HG02852 (cell line): Measurements from ENCODE around the gene PADI1.

ENCODE experiments used
- ATAC-seq: cut with Tn5 transposase; IDR thresholded peaks from one replicate; pipeline ENCODE4 v1.9.1; 2021; ENCODE audit warnings: mild to moderate bottlenecking, moderate library complexity; ENCODE audit not compliant: unreplicated experiment

The PADI1 gene

DNA sequence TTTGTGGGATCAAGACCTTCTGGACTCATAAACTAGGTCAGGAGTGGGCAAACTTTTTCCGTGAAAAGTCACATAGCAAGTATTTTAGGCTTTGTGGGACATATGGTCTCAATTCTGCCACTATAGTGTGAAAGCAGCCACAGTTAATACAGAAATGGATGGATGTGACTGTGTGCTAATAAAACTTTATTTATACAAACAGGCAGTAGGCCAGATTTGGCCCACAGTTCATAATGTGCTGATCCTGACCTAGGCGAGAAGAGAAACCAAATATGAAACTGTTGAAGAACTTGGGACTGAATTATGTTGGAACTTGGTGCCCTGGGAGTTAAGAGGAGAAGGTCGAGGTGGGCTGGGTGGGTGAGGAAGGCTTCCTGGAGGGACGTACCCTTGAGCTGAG, 61.0 kb downstream of the PADI1 start:
- no peak for ATAC-seq

DNA sequence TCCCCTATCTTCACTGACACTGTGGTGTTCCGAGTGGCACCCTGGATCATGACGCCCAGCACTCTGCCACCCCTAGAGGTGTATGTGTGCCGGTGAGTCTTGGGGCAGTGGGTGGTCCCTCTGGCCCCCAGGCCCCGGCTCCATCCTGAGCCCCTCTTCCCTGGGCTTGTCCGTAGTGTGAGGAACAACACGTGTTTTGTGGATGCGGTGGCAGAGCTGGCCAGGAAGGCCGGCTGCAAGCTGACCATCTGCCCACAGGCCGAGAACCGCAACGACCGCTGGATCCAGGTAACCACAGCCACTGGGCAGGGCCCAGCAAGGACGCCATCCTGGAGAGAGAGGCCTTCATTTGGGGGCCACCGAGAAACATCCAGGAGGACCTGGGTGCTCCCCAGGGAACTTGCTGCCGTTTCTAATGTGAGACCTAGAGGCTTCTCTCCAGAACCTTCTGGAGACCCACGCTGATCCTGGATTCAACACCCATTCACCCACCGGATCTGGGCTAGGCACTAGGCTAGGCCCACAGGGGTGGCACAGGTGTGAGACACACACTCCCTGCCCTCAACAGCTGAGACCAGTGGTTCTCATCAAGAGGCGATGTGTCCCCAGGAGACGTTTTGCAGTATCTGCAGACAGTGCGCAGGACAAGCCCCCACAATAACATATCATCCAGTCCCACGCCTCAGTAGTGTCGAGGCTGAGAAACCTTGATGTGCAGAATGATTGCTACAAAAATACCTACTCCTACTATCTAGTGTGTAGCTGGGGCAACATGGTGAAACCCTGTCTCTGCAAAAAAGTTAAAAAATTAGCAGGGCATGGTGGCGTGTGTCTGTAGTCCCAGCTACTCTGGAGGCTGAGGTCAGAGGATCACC, 66.2 kb downstream of the PADI1 start:
- no peak for ATAC-seq

DNA sequence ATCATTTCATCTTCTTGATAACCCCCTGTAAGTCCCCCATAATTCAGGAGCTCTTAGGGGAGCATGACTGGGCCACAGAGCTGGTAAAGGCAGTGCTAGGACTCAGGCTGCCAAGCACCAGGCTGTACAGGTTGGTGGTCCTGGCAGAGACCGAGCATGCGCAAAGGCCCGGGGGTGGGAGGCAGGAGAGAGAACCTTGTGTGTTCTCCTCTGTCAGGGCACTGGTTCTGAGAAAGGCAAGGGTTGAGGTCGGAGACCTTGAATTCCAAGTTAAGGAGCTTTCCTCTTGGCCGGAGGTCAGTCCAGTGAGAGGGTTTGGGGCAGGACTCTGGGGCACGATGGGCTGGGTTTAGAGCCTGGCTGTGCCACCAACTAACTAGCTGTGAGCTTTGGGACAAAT, 67.1 kb downstream of the PADI1 start:
- no peak for ATAC-seq

DNA sequence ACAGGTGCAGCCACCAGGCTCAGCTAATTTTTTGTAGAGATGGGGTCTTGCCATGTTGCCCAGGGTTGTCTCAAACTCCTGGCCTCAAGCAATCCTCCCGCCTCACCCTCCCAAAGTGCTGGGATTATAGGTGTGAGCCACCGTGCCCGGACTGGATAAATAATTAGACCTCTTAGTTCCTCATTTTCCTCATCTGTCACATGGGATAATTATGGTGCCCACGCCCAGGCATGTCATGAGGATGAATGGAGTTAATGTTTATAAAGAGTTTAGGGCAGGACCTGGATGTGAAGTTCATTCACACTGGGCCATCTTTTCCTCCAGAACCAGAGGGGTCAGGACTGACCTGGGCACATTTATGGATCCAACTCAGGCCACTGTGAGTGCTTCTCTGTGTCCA, 67.7 kb downstream of the PADI1 start:
- ATAC-seq, result no peak

DNA sequence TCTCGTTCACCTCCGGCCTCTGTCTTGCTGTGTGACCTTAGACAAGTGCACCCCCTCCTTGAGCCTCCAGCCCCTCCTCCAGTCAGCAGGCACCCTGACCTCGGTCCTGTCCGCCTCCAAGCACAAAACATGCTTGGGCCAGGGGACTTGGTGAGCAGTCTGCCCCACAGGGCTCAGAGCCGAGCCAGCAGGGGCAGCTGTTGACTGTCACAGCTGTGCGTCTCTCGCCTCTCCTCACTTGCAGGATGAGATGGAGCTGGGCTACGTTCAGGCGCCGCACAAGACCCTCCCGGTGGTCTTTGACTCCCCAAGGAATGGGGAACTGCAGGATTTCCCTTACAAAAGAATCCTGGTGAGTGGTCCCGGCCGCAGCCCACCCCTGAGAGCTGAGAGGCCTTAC, 68.2 kb downstream of the PADI1 start:
- no peak for ATAC-seq

DNA sequence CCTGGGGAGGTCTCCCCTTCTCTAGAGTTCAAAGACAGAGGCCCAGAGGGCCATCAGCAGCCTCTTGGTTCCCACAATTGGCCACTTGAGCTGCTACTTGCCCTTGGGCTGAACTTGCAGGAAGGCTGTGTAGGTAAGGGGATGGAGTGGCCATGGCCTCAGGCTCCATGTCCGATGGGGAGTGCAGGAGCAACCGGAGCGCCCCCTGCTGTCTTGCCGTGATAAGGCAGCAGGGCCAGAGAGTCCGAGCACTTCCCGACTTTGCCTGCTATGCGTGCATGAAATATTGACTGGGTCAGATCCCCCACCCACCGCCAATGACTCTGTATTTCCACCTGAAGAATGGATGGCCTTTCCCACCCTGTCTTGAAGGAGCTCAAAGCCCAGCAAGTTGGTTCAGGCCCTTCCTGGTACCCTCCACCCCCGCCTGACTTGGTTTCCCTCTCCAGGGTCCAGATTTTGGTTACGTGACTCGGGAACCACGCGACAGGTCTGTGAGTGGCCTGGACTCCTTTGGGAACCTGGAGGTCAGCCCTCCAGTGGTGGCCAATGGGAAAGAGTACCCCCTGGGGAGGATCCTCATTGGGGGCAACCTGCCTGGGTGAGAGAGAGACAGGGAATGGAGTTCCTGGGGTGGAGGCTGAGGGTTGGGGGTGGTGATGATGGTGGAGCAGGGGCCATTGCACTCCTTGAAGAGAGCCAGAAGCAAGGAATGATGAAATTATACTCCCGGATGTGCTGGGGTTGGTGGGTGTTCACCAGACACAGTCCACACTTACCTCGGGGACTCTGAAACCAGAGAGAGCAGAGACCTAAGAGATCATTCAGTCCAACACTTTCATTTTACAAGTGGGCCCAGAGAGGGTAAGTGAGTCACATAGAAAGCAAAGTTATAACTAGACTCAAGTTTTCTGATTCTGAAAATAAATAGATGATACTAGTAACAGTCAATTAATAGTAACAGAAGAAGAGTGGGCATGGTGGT, 69.5 kb downstream of the PADI1 start:
- ATAC-seq, result no peak

DNA sequence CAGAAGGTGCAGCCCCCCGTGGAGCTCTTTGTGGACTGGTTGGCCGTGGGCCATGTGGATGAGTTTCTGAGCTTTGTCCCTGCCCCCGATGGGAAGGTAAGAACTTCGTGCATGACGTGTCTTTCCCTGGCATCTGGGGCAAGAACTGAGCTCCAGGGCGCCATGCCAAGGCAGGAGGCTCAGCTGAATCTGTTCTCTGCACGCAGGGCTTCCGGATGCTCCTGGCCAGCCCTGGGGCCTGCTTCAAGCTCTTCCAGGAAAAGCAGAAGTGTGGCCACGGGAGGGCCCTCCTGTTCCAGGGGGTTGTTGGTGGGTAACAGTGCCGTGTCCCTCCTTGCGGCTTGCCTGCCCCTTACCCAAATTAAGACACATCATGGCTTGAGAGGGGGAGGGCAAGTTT, 71.6 kb downstream of the PADI1 start:
- no peak for ATAC-seq

DNA sequence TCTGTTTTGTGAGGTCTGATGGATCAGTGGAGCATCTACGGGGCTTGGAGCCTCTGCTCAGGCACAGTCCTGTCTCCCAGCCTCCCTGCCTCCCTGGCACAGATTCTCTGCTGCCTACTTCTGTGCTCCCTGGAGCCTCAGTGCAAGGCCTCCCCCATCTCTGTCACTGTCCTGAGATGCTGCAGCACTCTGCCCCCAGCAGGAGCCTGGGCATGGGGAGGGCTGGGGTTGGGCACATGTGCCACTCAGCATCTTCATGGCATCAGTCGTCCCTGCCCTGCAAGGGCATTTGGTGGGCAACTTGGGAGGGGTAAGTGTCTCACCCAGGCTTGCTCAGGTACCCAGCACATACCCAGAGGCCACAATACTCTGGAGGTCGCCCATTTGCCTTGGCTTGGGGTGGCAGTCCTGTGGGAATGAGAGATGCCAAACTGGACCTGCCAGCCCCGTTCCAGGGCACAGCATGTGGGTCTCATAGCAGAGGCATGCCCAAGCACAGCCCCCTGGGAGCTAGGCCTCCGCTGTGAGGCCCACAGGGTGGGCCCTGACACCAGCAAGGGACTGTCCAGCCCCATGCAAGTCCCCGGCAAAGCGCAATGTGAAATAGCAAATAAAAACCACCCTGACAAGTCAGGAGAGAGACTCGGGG, 72.7 kb downstream of the PADI1 start:
- ATAC-seq, result no peak

DNA sequence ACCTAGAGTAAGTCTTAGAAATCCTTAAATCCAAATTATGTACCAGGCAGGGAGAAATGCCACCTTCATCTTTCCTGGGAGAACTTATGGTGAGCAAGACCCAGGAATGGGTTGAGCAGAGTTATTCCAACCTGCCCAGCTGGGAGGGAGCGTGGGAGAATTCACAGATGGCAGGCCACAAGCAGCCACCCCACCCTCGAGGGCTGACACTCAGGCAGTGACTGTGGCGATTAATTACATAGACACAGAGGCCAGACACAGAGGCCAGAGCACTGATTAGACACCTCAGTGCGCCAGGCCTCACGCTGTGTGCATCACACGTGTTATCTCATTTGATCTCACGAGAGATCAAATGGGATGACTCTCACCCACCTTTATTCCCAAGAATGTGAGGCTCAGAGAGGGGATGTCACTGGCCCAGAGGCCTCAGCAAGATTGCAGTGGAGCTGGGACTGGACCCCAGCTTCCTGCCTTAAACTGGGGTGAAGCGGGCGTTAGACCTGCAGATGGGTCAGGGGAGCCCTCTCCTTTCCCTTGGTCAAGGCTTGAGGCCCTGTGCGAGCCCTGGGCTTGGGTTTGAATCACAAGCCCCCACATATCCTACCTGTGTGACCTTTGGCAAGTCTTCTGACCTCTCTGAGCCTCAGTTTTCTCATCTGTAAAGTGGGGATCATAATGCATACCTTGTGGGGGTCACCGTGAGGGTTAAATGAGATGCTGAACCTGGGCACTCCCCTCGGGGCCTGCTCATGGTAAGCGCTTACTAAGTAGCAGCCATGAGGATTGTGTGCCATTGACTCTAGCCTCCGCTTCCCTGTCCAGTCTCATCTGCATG, 74.3 kb downstream of the PADI1 start:
- no peak for ATAC-seq

DNA sequence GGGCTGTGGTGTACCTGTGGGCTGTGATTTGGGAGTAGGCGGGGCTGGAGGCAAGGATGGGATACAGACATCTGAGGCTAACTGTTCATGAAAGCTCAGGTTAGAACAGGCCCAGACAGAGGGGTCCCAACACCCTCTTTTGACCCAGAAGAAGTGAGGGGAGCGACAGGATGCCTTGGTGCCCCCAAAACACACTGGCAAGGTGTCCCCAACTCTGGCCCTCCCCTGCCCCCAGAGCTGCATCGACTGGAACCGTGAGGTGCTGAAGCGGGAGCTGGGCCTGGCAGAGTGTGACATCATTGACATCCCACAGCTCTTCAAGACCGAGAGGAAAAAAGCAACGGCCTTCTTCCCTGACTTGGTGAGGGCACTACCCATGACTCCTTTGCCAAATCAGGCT, 75.5 kb downstream of the PADI1 start:
- ATAC-seq, result no peak

DNA sequence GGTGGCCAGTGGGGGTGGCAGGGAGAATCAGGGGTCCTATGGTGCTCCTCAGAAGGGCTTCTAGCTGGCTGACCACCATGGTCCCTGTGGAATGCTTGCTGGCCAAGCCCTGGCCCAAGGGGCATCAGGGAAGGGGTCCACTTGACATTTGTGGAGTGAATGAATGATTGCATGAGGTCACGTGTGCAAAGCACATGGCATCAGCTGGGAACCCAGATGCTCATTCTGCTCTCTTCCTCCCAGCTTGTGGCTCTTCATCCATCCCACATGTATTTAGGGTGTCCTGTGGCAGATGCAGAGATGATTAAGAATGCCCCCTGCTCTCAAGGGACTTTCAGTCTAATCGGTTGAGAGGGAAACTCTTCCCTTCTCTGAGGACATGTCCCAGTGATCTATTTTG, 76.0 kb downstream of the PADI1 start:
- no peak for ATAC-seq

DNA sequence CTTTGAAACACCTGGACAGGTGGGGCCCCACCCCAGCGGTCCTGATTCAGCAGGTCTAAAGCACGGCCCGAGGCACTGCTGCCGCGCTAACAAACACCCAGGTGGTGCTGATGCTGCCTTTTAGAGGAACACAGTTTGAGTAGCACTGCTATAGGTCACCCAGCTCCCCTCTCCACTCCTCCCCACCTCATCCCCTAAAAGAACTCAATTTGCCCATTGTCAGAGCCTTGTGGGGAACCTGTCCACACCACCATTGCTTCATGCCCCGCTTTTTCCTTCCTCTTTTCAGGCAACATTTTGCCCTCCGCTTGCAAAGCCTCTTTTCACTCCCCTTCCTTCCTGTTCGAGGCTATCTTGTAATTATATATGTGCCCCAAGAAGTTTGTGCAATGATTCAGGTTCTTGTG, 76.8 kb downstream of the PADI1 start:
- ATAC-seq, result no peak

DNA sequence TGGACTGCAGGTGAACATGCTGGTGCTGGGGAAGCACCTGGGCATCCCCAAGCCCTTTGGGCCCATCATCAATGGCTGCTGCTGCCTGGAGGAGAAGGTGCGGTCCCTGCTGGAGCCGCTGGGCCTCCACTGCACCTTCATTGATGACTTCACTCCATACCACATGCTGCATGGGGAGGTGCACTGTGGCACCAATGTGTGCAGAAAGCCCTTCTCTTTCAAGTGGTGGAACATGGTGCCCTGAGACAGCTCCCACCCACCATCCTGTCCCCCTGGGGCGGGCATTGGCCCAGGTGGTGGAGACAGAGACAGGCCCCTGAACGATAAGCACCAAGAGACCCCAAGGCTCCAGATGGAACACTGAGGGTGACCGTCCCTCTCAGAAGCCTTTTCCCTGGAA, 77.9 kb downstream of the PADI1 start:
- ATAC-seq, result no peak

DNA sequence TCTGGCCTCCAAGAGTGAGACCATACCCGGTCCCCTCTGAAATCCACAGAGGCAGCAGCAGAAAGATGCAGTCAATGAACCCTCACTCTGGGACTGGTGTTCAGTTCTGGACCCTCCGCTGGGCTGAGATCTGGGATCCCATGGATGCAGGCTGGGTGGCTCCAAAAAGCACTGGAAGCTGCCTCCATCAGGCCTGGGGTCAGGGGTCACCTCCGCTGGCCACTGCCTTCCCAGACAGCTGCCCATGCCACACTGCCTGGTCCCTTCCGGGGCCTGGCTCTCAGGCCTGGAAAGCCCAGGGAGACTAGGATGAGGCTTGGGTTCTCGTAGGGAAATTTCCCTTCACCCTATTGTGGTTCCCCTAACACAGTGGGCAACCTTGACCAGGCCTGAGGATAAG, 81.7 kb downstream of the PADI1 start:
- no peak for ATAC-seq

DNA sequence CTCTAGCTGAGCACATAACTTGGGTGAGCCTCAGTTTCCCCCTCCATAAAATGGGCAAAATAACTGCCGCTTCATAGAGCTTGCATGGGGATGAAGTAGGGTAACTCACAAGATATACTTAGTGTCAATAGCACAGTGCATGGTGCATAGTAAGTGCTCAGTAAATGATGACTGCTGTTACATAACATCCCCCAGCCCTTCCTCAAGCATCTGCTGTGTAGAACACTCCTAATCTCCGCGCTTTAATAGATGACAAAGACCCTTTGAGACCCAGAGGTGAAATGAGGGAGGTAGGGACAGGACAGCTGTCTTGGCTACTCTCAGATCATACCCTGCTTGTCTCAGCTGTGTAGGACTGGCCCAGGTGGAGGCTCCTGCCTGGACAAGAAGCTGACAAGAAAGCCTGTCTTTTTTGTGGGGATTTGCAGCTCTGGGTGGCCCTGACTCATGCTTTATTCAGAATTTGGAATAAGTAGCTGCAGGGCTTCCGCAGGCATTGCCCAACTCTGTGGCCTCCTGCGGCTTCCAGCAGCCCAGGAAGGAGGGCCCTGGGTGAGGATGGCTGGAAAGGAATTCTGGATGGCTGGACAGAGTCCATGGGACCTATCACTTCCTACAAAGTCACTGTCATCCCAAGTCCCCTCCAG, 82.3 kb downstream of the PADI1 start:
- ATAC-seq, result no peak

DNA sequence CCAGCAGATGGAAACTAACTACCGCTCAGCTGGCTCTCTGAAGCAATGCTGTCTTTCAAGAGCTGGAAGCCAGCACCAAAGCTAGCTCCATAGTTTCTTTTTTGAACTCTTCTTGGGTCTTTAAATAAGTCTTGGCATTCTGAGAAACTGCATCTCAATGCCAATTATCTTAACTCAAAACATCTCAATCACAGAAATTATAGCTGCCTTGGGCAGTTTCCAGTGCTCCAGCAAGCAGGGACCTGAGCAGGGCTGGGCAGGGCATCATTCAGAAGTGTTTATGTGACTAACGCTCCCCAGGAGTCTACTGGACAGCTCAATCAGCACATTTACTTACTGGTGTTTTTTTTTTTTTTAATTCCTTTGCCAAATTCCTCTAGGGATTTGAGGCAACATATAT, 84.8 kb downstream of the PADI1 start:
- no peak for ATAC-seq

DNA sequence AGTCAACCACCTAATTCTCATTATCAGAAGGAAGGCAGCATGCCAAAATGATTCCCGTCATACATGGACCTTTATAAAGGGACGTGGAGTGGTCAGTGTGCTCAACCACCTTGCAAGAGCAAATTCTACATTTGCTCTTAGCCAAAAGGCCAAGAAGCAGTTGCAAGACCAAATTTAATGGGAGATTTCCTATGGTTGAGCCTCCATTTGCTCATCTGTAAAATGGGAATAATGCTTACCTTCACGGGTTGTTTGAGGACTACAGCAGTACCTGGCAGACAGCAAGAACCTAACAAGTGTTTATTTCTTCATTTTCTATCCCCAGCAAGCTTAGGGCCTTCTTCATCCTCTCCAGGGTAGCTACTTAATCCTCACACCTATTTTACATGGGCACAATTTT, 85.6 kb downstream of the PADI1 start:
- ATAC-seq, result no peak

DNA sequence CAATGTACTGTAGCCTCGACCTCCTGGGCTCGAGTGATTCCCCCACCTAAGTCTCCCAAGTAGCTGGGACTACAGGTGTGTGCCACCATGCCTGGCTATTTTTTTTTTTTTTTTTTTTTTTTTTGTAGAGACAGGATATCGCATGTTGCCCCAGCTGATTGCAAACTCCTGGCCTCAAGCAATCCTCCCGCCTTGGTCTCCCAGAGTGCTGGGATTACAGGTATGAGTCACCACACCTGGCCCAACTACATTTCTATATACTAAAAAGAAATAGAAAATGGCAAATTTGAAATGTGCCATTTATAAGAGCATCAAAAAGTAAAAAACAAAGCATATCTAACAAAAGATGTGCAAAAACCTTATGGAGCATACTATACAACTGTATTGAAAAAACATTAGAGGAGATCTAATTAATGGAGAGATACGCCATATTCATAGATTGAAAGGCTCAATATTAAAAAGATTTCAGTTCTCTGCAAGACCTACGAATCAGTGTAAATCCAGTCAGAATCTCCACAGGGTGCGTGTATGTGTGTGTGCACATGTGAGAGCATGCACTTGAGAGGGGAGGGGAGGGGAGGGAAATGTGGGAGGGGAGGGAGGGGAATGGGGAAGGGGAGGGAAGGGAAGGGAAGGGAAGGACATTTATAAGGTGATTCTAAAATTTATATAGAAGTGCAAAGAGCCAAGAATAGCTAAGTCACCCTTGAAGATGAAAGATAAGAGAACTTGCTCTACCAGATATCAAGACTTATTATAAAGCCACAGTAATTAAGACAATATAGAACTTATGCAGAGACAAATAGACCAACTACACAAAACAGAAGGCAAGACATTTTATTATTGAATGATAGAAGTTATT, 87.6 kb downstream of the PADI1 start:
- ATAC-seq, result no peak
